NCI-H446 treated with DMSO at 0.1 percent for 48 hours (cell line): Measurements from ENCODE around the gene DNAI1.
A peak's percentile ranks its signal among the peaks of the same experiment; 100 is the strongest.

Experiments
- DNase-seq: peaks from one replicate; lab custom pipeline; 2025; lab: John Stamatoyannopoulos, UW

The DNAI1 gene

GRCh38 chr9:34545497-34545896 is 86.9 kb downstream of the DNAI1 start:
- DNase-seq = no peak

DNA sequence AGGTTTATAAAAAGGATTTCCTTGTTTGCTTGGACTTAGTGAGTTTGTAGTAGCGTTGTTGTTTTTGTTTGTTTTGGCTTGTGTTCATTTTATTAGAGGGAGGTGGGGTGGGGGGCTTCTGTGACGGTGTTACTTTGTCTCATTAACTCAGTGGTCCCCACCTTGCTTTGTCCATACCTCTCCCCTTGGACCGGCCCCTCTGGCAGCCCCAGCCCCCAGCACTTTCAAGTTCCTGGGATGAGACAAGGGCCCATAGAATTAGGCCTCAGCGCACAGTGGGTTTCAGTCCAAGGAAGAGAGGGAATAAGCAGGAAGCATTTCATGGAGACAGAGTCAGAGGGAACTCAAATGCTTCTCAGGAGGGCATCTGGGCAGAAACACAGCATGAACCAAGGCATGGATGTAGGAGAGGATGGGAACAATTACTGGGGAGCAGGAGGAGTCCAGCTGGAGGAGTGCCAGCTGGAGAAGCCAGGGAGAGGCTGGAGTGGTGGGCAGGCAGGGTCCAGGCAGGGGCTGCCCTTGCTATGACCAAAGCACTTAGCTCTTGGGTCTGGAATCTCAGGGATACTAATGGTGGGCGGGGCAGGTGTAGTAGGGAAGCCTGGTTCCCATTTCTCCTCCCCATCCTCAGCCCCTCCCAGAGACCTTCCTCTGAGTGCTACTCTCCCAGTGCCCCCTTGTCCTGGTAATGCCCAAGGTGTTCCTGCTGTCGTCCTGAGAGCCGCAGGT is 87.7 kb downstream of the DNAI1 start:
- no peak for DNase-seq

GRCh38 chr9:34546834-34547827 is 88.5 kb downstream of the DNAI1 start:
- peak; percentile 27 for DNase-seq

GRCh38 chr9:34547960-34548611 is 89.5 kb downstream of the DNAI1 start:
- DNase-seq = no peak

DNA sequence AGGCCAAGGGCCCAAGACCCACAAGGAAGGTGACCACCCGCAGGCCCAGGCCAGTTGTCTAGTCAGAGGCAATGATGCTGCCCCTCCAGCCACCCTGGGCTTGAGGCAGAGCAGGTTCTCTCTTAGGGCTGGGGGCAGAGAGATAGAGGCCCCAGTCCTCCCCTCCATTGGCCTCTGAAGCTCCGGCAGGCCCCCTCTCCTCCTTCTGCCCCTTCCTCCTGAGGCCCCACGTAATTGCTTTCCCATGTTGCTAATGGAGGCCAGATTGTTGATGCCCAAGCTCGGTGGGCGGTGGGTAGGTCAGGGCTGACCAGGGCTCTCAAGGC is 90.8 kb downstream of the DNAI1 start:
- DNase-seq = no peak

GRCh38 chr9:34550016-34550680 is 91.5 kb downstream of the DNAI1 start:
- no peak for DNase-seq

GRCh38 chr9:34550681-34551270 is 92.2 kb downstream of the DNAI1 start:
- no peak for DNase-seq

- no peak for DNase-seq
Measured at GRCh38 chr9:34551751-34552605, 93.4 kb downstream of the DNAI1 start.

GRCh38 chr9:34552606-34552981 is 94.0 kb downstream of the DNAI1 start:
- no peak for DNase-seq

GRCh38 chr9:34552986-34553385 is 94.4 kb downstream of the DNAI1 start:
- no peak for DNase-seq

DNA sequence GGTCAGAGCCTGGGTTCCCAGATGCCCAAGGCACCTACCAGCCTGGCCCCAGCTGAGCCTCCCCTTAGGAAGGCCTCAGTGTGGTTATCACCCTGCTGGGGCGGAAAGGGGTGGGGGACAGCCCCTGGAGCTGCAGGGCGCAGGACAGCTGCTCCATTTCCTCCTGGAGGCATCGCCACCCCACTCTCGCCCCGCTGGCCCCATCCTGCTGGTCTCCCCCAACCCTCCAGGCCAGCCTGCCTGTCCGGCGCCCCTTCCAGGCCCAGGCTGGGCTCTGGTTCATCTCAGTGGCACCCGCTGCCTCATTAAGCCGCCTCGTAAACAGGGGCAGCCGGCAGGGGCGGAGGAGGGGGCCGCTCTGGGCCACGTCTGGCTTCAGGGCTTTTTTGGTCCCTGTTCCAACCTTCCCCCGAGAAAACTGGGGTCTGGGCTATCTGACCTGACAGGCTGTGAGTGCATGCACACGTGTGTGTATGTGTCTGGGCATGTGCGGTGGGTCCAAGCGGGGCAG is 95.0 kb downstream of the DNAI1 start:
- DNase-seq = no peak

DNA sequence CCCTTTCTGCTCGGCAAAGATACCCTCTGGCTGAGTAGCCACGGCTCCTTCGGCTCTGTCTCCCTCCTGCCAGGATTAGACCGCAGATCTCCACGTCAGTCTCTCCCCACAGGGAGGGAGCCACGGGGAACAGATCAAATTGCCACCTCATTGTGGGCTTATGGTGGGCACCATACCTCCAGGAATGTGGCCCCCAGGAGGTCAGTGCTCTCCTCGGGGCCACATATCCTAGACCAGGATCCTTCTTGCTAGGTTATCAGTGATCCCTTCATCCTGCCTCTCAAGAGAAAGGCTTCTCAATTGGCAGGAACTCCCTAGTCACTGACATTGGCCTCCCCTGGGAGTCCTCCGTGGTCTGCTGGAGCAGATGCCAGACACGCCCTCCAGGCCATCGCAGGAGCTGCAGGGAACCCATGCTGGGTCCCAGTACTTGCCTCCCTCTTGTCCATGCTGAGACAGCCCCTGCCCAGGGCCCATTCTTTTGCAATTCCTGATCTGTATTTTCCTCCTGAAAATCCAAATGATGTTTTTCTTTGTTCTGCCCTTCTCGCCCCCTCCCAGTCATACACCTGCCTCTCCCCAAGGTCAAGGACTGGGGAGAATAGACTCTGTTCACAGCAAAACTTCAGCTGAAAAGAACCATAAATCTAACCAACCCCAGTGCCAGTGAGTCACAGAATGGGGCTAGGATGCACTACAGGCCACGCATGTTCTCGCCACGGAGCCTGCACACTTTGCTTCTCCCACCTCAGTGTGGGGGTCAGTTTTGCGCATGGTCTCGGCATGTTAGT is 95.8 kb downstream of the DNAI1 start:
- no peak for DNase-seq

GRCh38 chr9:34555002-34555348 is 96.4 kb downstream of the DNAI1 start:
- DNase-seq = no peak

- DNase-seq = no peak
Measured at GRCh38 chr9:34555500-34555899, 96.9 kb downstream of the DNAI1 start.

DNA sequence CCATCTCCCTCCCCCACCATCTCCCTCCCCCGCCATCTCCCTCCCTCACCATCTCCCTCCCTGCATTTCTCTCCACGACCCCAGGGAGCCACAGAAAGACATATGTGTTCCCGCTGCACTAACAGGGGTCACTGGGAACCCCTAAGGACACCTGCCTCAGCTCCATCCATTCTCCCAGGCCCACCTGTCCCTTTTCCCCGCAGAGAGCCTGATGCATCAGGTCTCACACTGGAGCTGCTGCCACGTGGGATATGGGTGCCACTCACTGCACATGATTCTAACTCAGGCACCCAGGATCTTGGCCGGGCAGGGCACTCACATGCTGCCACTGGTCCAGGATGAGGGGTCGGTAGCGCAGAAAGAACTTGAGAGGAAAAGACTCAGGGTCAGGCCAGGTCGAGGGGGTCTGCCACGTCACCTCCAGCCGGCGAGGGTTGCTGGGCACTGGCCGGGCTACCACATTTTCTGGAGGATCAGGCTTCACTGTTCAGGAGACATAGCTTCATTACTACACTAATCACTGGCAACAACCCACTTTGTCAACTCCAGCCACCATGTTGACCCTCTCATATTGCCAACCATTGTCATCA is 97.4 kb downstream of the DNAI1 start:
- DNase-seq = no peak

- no peak for DNase-seq
Measured at GRCh38 chr9:34556949-34557348, 98.3 kb downstream of the DNAI1 start.

- no peak for DNase-seq
Measured at GRCh38 chr9:34557426-34558321, 99.1 kb downstream of the DNAI1 start.

GRCh38 chr9:34558364-34558763 is 99.8 kb downstream of the DNAI1 start:
- DNase-seq = no peak
